ENCODE measurements around the gene SLC66A2. TPM values are rescaled to one million over a fixed set of nuclear protein-coding genes. Genes with fewer than 3 reads are reported as not detected.

SLC66A2 gene
- total and polyA plus RNA-seq, 2 of the 13 experiments (the other 11 are each of a cell fraction or from before 2014, with no cell fraction given) = 33.5 to 41.9 TPM

GRCh38 chr18:79933765-79934164 is 17.7 kb downstream of the SLC66A2 start (continued):
- 0 out of 2 replicates have a peak, but pooled peaks have one; percentile 15 for TF ChIP-seq ATF2 (CRISPR knock-in tag; IDR thresholded peaks at IDR 0.05)
- TF ChIP-seq SPEN (CRISPR knock-in tag; IDR thresholded peaks at IDR 0.05; ENCODE audit: low read depth) = no peak
- no peak for TF ChIP-seq ZNF816 (CRISPR knock-in tag; IDR thresholded peaks at IDR 0.05; ENCODE audit: borderline replicate concordance)
- TF ChIP-seq ZNF674 (CRISPR knock-in tag; IDR thresholded peaks at IDR 0.05; ENCODE audit: low read depth) = no peak
- TF ChIP-seq ZNF577 (CRISPR knock-in tag; IDR thresholded peaks at IDR 0.05; ENCODE audit: borderline replicate concordance, low read depth) = no peak
- TF ChIP-seq HNRNPUL1 (IDR thresholded peaks at IDR 0.05; ENCODE audit: low read depth, low read length) = no peak
- TF ChIP-seq ATF1 (CRISPR knock-in tag; IDR thresholded peaks at IDR 0.05) = no peak
- TF ChIP-seq RELA (CRISPR knock-in tag; IDR thresholded peaks at IDR 0.05) = no peak
- no peak for TF ChIP-seq RBM22 (optimal IDR thresholded peaks at IDR 0.05; ENCODE audit: low read length)
- no peak for TF ChIP-seq TSC22D2 (CRISPR knock-in tag; IDR thresholded peaks at IDR 0.05; ENCODE audit: borderline replicate concordance)
- no peak for TF ChIP-seq ZNF605 (CRISPR knock-in tag; IDR thresholded peaks at IDR 0.05)
- TF ChIP-seq KDM1A (CRISPR knock-in tag; IDR thresholded peaks at IDR 0.05) = no peak
- TF ChIP-seq ZBTB33 (CRISPR knock-in tag; IDR thresholded peaks at IDR 0.05) = peak; percentile 85
- TF ChIP-seq ZNF792 (CRISPR knock-in tag; IDR thresholded peaks at IDR 0.05) = no peak; the same call in 1 of the 2 replicates
- no peak for TF ChIP-seq ZBTB44 (CRISPR knock-in tag; IDR thresholded peaks at IDR 0.05)
- 0 out of 2 replicates have a peak, but pooled peaks have one; percentile 14 for TF ChIP-seq AFF4 (CRISPR knock-in tag; IDR thresholded peaks at IDR 0.05)
- TF ChIP-seq SNAPC4 (CRISPR knock-in tag; IDR thresholded peaks at IDR 0.05) = no peak
